Stimulated activated CD4-positive, alpha-beta T cell treated with anti-CD3 and anti-CD28 coated beads, Interleukin-12 subunit alpha, Interleukin-12 subunit beta, amount 100 ng/mL, for 24 hours (primary cell): Measurements from ENCODE around the gene SMOC1.

Source experiments
- DNase-seq, 2 experiments: peaks; one replicate each; pipeline ENCODE4 v3.0.0-alpha.2; 2020; ENCODE audit warnings: low read depth in 2 of 2

Gene SMOC1

DNA sequence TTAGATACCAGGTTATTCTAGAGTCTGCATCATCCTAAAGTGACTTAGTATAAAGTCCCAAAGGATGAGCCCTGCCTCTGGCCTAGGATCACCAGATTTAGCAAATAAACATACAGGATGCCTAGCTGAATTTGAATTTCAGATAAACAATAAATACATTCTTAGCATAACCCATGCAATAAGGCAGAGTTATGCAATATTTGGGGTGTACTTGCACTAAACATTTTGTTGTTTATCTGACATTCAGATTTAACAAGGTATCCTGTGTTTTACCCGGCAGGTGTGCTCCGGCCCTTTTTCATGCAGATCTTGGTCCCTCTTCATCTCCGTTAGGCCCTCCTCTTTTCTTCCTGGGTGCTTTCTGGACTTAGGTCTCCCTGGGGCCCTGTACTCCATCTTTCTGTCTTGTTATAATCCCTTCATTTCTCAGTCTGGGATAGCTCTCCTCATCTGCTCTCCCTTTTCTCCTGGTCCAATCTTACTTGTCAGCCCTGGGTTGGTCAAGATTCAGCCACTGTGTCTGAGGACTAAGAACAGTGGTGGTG is 18.1 kb upstream of the SMOC1 start:
- DNase-seq = no peak

DNA sequence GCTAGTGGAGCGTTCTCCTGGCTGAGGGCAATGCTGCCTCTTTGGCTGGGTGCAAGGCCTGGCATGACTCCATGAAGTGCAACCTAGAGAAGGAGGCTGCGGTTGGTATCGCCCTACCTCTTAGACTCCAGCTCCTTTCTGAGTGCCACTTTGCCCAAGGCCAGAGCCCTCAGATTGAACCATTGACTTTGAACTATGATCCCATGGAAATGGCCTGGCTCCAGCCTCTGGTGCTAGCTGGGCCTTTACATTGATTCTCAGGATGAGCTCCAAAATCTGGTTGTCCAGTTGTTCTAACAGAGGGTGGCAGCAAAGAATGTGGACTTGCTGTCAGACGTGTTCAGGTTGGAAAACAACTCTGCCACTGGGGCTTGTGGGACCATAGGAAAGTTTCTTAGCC is 16.1 kb upstream of the SMOC1 start:
- DNase-seq = no peak

DNA sequence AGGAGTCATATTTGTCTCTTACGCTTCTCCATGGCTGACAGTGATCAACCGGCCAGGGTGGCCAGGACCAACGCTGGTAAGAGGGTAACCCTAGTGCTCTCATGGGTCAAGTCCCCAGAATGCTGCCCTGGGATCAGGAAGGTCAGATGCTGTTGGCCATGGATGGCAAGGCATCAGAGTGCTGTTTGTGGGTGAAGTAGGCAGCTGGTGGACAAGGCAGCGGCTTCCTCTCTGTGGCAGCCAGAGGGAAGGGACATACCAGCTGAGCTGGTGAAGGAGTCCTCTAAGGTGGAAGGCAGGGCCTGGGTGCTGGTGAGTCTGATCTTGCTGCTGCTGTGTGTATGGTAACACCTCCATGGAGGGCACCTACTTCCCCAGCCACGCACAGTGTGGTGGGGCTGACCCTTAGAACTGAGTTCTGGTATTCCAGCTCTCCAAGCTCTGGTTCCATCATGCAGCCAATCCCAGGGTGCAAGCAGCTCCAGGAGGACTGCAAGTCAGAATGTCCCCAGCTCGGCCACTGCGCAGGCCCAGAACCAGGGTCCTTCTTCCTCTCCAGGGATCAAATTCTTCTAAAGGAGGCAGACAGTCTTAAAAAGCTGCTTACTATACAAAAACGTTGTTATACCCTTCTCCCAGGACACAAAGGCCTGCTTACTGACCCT is 13.4 kb upstream of the SMOC1 start:
- no peak for DNase-seq

DNA sequence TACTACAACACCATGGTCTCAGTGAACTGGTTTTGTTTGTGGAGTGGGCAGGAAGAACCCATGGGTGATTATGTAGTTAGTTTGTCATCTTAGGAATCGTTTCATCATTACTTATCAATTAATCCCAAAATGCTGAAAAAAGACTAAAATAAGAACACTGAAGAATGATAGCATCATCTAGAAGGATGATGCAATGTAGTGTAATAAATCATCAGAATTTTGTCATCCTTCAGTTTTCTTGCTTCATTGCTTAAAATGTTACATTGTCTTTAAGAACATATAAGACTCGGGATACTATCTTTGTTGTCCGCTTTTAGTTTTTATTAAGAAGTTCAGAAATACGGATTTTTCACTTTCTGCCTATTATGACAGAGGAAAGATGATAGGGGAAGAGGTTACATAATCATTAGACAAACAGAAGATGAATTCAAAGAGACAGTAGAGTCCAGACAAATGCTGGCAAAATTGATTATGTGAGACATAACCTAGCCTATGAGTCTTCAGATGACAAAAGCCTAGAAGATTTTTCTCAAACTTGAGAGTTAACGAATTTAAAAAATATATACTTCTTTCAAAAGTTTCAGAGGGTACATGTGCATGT is 10.8 kb upstream of the SMOC1 start:
- no peak for DNase-seq

DNA sequence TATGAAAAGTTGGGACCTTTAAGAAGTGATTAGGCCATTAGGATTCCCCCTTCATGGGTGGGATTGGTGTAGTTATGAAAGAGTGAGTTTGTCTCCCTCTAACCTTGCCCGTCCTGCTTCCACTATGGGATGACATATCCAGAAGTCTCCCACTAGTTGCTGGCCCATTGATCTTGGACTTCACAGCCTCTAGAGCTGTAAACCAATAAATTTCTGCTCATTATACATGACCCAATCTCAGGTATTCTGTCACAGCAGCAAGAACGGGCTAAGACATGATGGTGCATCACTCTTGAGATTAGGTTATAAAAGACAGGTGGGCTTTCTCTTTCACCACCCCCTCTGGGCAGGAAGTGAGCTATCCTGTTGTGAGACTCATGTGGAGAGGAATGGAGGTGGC is 8.6 kb upstream of the SMOC1 start:
- no peak for DNase-seq

DNA sequence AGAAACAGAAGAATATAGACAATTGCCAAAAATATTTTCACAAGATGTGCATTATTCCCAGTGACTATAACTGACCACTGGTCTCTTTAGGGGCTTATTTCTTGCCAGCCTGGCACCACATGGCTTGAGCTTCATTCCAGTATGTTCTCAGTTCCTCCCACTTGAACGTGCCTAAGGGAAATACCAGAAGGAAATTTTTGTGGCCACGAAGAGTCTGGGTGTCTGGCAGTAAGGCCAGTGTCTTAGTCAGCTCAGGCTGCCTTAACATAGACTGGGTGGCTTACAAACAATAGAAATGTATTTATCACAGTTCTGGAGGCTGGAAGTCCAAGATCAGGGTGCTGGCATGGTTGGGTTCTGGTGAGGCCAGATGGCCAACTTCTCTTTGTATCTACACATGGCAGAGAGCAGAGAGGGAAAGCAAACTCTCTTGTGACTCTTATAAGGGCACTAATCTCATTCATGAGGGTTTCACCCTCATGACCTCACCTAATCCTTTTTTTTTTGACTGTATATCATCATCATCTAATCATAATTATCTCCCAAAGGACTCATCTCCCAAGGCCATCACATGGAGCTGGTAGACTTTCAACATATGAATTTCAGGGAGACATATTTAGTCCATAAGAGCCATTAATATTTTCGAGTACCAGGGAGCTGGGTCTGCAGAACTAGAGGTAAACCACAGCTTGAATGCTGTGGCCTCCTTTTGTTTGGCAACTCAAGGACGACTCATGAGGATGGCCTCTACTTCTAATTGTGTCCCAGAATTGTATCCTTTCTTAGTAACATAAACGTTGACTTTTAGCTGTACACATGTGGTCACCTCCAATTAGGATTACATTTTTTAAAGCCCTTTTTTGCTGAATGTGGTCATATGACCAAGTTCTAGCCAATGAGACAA is 5.1 kb upstream of the SMOC1 start:
- no peak for DNase-seq

DNA sequence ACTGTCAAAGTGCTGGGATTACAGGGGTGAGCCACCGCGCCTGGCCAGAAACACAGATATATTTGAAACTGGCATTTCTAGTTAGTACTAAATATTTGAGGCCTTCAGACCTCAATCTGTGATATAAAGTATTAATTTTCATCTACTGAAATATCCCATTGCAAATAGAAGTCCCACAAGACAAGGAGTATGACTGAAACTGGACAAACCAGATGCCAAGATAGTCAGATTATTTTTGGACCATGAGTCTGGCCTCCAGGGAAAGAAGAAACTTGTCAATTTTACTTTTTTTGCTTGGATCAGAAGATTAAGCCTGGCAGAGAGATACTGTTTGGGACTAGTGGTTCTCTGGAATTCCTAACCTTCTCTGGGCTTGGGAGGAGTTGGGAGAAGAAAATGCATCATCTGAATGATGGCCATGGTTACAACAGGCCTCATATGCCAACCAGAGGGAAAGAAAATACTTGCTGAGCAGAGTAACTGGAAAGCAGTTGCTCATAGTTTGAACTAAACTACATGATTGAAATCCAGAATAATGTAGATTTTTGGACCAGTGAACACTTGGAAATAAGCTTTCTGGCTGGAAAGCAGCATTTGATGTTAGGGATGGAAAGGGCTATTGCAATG is 2.9 kb upstream of the SMOC1 start:
- no peak for DNase-seq

DNA sequence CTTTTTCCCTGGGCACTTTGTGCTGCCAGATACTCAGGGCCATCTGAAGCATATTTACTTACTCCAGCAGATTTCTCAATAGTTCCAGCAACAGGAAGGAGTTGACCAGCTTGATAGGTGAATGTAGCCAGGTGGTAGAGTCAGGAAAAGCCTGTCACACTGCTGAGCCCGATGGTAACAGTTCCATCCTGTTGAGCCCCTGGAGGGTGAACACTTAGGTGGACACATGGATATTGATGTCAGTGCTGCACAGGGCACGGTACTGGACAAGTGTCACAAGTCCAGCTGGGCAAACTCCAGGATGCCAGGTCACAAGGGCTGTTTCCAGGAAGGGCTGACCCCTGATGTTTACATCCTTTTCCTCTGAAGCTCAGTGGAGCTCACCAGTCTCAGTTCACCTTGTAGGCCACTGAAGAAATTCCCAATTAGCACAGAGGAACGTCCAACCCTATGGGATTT is 2.3 kb upstream of the SMOC1 start:
- DNase-seq = no peak

DNA sequence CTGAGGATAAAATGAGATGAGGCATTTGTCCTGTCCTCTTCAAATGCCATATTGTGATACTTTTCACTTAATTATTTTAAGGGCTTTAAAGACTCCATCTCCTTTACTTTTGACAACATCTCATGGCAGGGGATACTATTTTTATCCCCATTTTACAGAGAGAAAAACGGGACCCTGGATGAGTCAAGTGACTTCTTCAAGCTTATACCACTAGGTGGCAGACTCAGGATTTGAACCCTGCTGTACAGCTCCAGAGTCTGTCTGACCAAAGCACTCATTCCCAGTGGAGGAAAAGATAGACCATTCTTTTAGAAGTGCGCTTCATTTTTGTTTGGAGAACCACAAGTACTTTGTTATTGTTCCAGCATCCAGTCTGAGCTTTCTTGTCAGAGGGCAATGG is 1.7 kb upstream of the SMOC1 start:
- DNase-seq = no peak

DNA sequence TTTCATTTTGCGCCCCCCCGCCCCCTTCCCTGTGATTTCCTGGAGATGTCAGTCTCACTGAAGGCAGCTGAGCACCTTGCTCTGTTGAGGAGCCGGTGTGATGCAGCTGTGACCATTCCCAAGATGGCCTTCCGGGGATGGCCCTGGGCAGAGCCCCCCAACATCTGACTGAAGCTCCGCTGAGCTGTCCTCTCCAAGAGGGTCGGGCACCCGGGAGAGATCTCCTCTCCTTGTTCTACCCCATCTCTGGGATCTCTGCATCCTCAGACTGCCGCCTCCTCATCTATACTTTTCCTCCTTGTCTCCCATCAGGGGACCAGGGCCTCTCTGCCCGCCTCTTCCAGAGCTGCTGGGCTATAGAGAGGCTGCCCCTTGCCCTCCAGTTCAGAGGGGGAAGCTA is 965 bp upstream of the SMOC1 start:
- no peak for DNase-seq

DNA sequence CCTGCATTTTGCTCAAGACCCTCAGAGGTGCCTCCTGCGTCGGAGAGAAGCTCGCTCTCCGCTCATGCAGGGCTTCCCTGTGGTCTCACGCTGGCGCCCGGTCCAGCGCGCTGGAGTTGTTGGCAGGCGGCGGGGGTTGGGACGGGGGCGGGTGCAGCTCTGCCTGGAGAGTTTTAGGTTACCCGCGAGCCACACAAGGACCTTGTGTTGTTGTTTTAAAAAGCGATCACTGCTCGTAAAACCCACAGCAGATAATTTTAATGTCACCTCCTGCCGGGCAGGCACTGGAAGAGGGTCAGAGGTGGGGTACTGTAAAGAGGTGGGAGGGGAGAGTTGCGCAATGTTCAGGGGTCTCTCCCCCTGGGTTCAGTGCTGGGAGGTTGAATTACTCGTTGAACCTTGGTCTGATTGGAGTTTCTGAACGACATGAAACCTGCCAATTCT is 850 bp downstream of the SMOC1 start:
- DNase-seq = no peak

DNA sequence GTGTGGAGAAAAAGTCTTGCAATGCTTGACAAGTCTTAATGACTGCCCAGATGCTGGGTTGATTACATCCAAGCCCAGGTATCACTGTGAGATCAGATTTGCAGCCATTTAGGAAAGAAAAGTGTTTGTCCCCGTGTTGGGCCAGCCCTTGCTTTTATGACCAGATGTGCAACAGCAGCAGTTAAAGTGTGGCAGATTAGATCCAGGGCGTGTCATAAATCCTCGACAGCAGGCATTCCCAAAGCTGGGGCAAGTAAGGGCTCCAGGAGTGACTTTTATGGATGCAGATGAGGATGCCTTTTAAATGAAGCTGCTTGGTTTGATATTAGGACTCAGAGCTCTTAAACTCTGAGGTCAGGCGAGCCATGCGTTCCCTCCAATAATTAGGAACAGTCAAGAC is 1.7 kb downstream of the SMOC1 start:
- DNase-seq = no peak

DNA sequence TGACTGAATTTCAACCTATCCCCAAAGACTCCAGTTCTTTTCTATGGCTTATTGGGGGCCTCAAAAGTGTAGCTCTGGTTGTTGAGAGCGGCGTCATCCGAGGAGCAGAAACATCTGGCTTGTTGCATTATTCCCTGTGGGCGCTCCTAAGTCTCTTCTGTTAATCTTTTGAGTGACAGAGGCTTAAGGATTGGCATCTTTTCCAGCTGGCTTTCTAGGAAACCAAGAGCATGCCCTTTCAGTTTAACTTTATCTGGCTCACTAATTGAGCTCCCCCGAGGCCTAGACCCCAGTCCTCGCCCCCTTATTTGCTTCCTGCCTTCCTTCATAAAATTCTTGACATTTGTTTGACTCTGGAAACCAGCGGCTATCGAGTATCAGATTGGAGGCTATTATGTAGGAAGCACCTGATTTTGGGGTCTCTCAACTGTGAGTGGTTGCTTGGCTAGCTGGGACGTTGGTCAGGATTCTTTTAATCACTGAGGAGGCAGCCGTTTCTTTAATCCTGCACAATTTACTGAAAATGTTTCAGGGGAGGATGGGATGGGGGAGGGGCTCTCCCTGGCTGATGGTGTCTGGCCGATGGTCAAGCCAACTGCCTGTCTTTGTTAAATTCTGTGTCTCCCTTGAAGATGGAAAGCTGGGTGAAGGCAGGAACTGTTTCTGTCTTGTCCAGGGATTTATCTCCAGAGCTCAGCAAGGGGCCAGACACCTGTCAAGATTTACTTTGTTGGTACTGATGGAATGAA is 3.1 kb downstream of the SMOC1 start:
- no peak for DNase-seq

DNA sequence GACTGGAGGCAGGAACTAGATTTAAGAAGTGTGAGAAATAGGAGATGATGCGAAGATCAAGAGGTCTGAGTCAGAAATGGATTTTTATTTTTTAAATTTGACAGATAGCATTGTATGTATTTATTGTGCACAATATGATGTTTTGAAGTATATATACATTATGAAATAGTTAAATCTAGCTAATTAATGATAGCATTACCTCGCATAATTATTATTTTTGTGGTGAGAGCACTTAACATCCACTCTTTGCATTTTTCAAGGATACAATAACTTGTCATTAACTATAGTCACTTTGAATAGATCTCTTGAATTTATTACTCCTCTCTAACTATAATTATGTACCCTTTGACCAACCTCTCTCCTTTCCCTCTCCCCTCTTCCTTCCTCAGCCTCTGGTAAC is 3.7 kb downstream of the SMOC1 start:
- no peak for DNase-seq

DNA sequence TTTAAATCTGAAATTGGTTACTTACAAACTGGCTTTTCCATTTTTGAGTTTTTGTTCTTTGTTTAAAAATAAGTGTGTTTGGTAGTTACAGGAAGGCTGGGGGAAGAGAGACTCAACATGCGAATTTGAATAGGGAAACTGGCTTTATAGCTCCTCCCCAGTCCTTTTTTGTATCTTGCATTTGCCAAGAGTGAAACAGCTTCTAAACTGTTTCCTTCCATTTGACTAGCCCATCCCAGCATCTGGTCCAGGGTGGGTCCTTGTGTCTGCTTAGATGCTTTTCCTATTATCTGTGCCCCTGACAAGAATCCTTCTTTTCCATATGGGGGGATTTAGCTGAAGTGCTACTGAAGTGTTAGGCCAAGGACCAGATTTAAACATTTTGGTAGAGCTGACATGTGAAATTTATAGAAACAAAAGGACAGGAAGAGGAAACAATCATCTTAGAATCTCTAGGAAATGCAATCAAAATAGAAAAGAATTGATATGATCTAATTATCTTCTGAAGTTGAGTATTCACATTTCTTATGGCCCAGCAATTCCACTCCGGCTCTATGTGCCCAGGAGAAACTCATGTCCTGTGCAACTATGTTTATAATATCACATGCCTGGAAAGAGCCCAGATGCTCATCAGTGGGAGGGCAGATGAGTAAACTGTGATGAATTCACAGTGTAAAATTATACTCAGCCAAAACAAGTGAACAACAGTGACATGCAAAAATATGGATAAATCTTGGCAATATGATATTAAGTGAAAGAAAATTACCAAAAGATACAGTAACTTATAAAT is 7.4 kb downstream of the SMOC1 start:
- DNase-seq = no peak

DNA sequence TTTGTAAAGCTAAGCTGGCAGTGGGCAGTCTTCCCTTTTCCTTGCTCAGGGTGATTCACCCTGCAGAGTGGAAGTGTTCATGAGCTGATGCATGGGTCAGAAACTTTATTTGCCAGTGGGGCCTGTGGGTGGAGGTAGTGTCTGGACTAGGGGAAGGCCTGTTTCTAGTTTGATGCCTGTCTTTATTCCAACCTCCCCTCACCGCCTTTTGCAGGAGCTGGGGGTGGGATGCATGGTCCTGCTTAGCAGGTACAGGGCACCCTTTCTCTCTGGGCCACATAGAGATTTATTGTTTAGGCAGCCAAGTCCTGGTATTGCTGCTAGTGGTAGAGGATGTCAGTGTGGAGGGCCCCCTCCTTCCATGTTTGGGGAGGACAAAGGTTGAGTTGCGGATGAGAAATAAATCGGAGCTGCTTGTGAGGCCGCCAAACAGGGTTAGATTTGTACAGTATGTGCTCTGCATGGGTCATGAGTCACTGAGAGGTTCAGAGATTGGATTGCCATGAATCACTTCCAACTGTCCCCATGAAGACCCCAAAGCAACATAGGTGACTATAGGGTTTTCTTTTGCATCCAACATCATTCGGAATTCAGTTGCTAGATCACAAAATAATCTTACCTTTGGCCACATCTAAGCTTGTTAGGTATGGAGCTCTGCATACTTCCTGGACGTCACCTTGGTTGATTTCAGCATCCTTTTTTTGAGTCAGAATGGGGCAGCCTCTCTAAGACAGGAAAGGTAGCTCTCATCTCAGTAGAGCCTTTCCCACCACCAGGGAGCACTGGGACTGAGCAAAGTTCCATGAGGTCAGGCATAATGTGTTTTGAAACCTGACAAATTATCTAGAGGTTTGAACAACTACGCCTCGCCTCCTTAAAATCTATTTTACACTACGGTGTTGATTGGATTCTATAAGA is 8.8 kb downstream of the SMOC1 start:
- DNase-seq = no peak

DNA sequence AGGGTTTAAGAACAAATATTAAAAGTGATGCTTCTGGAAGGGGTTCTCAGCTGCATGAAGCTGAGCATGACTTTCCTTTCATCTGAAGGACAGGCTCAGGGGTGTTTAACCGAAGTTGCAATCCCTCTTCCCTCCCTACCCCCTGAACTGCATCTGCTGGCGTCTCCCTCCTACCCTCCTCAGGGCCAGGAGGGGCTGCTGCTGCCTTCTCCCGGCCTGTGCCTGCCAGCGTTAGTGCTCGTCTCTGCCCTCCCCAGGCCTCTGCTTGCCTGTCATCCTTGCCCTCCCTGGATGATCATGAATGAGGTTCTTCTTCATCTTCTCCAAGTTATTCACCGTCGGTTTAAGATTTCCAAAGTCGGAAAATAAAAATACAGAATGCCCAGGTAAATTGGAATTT is 12.2 kb downstream of the SMOC1 start:
- DNase-seq = no peak

DNA sequence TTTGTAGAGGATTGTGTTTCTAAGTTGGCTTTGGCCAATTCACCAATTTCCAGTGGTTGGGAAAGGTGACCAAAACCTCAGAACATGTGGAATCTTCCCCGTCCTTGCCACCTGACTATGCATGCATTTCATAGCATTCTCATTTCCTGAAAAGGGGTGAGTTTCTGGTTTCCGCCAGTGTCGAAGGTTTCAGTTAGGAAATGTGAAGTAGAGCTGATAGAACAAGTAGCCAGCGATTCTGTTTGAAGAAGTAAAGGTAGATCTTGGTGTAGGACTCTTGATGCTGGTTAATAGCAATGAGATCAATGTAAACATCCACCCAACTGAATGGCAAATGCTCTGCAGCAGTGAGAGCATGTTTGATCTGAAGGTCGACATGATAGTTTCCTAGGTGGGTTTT is 15.9 kb downstream of the SMOC1 start:
- no peak for DNase-seq

DNA sequence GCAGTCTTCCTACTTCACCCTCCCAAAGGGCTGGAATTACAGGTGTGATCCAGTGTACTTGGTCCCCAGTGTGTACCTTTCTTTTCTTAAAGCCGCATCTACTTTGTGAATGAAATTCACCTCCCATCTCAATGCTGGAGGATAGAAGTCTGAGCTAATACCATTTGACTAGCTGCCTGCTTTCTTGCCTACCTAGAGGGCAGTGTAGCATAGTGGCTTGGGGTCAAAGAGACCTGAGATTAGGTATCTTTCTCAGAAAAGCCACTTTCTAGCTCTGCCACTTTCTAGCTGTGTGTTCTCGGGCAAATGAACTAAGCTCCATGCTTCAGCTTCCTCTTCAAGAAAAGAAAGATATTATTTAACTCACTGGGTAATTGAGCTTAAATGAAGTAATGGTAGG is 16.9 kb downstream of the SMOC1 start:
- no peak for DNase-seq
